Endometrial microvascular endothelial cells (primary cell): Measurements from ENCODE around the gene ARL6IP6. TPM values are rescaled to one million over a fixed set of nuclear protein-coding genes. Genes with fewer than 3 reads are reported as not detected.

Experiments
- in situ Hi-C: cut with HindIII; loops from 2 replicates; pipeline ENCODE4 v1.10.0; 2017; ENCODE audit warnings: low sequenced_read_pairs, low pct_unique_long_range_greater_than_20kb; ENCODE audit errors: inconsistent ontology term
- total RNA-seq: library from RNA; depleted of rRNA; stranded (reverse); fragments of >200 nt; gene quantifications from one replicate; pipeline ENCODE4 v1.2.3, GENCODE V29; 2015; ENCODE audit errors: inconsistent ontology term

ARL6IP6 gene
- total RNA-seq: 41.6 TPM

- in situ Hi-C loops: no loop called here
Measured at GRCh38 chr2:152718076-152718908, at the start of gene ARL6IP6. ARL6IP6 (plus strand) TSS chr2:152718620; CDS start chr2:152718625, 5 bp downstream.

- in situ Hi-C loops: no loop called here
Measured at GRCh38 chr2:152674334-152674733, 44.1 kb upstream of the ARL6IP6 start.

- in situ Hi-C loops: no loop called here
Measured at GRCh38 chr2:152676461-152676860, 42.0 kb upstream of the ARL6IP6 start.

GRCh38 chr2:152678808-152679207 is 39.6 kb upstream of the ARL6IP6 start:
- in situ Hi-C loops: no loop called here

GRCh38 chr2:152682663-152683062 is 35.8 kb upstream of the ARL6IP6 start:
- in situ Hi-C loops: no loop called here

GRCh38 chr2:152683400-152683799 is 35.0 kb upstream of the ARL6IP6 start:
- in situ Hi-C loops: no loop called here

GRCh38 chr2:152686321-152686720 is 32.1 kb upstream of the ARL6IP6 start:
- in situ Hi-C loops: no loop called here

- in situ Hi-C loops: no loop called here
Measured at GRCh38 chr2:152693033-152693432, 25.4 kb upstream of the ARL6IP6 start.

GRCh38 chr2:152694161-152694661 is 24.2 kb upstream of the ARL6IP6 start:
- in situ Hi-C loops: no loop called here

GRCh38 chr2:152695763-152696162 is 22.7 kb upstream of the ARL6IP6 start:
- in situ Hi-C loops: no loop called here

- in situ Hi-C loops: no loop called here
Measured at GRCh38 chr2:152696476-152696875, 21.9 kb upstream of the ARL6IP6 start.

- in situ Hi-C loops: no loop called here
Measured at GRCh38 chr2:152701198-152701597, 17.2 kb upstream of the ARL6IP6 start.

GRCh38 chr2:152706477-152707021 is 11.9 kb upstream of the ARL6IP6 start:
- in situ Hi-C loops: no loop called here

GRCh38 chr2:152708742-152709141 is 9.7 kb upstream of the ARL6IP6 start:
- in situ Hi-C loops: no loop called here

- in situ Hi-C loops: no loop called here
Measured at GRCh38 chr2:152710713-152711112, 7.7 kb upstream of the ARL6IP6 start.

GRCh38 chr2:152715112-152715511 is 3.3 kb upstream of the ARL6IP6 start:
- in situ Hi-C loops: no loop called here

GRCh38 chr2:152715854-152716428 is 2.5 kb upstream of the ARL6IP6 start:
- in situ Hi-C loops: no loop called here

- in situ Hi-C loops: no loop called here
Measured at GRCh38 chr2:152716805-152717227, 1.6 kb upstream of the ARL6IP6 start.

- in situ Hi-C loops: no loop called here
Measured at GRCh38 chr2:152717228-152718075, 968 bp upstream of the ARL6IP6 start, which contains the start of gene PRPF40A. PRPF40A (minus strand) TSS chr2:152717461; CDS start chr2:152717439, 22 bp downstream.
